ENCODE data around the gene SPRED2. TPM values are rescaled to one million over a fixed set of nuclear protein-coding genes. Genes with fewer than 3 reads are reported as not detected.

The SPRED2 gene
- total RNA-seq, 4 donors from 2014 or later = 8.4 to 34.8 (median 29.7) TPM

GRCh38 chr2:65430603-65431420 is 1.6 kb downstream of the SPRED2 start:
- Histone ChIP-seq H3K27ac (peak overlapping the region; percentile 90 to 98 (median 94)), H3K27me3 (no peaks in the 10 kb centered on the region), H3K4me1 (peaks cover 0 to 28% (median 9%) of the 10 kb centered on the region in 4 donors), H3K9me3 (no peaks in the 10 kb centered on the region), H3K4me3 (peak overlapping the region; percentile 64 to 94 (median 77)), H3K36me3 (no peaks in the 10 kb centered on the region)
- peak; percentile 68 for DNase-seq
- WGBS, 2 donors (ENCODE audit: low coverage in 1 of 2) = 1% methylated on average over 50 of the region's 95 CpGs; no CpG with 5 or more reads in 1 of the 2 donors
- TF ChIP-seq EP300 (IDR thresholded peaks at IDR 0.05; ENCODE audit: low read depth) = no peak
- peak in 2 of 5 experiments; percentile 7 to 16 for TF ChIP-seq CTCF (IDR thresholded peaks at IDR 0.05)
- TF ChIP-seq POLR2AphosphoS5 (IDR thresholded peaks at IDR 0.05) = peak in 1 of 3 donors; percentile 67
- peak; percentile 64 for TF ChIP-seq POLR2A (IDR thresholded peaks at IDR 0.05)
- in situ Hi-C loops (cut with MboI; ENCODE audit: low pct_ligation_motif_present in 1 of 4, low pct_unique_long_range_greater_than_20kb in 1 of 4, low sequenced_read_pairs in 3 of 4) (loop anchor here in 2 of 4 donors (25.0 kb wide), 1 partner anchor 169 kb away; no protein-coding TSS in a partner anchor), intact Hi-C loops (cut with DNase I; ENCODE audit: low total_unique reads) (no loop called here)

GRCh38 chr2:65429786-65430602 is 2.4 kb downstream of the SPRED2 start:
- intact Hi-C loops (cut with DNase I; ENCODE audit: low total_unique reads) (no loop called here), in situ Hi-C loops (cut with MboI; ENCODE audit: low pct_ligation_motif_present in 1 of 4, low pct_unique_long_range_greater_than_20kb in 1 of 4, low sequenced_read_pairs in 3 of 4) (loop anchor here in 2 of 4 donors (25.0 kb wide), 1 partner anchor 168 kb away; no protein-coding TSS in a partner anchor)
- 41 to 49% methylated on average over 6 to 17 of the region's 17 CpGs for WGBS, 2 donors (ENCODE audit: low coverage in 1 of 2)
- TF ChIP-seq EP300 (IDR thresholded peaks at IDR 0.05; ENCODE audit: low read depth) = no peak
- TF ChIP-seq POLR2AphosphoS5 (IDR thresholded peaks at IDR 0.05) = peak in 1 of 3 donors; percentile 57
- peak; percentile 57 for DNase-seq
- H3K4me1 ChIP-seq = peaks cover 0 to 22% (median 12%) of the 10 kb centered on the region in 4 donors
- peak overlapping the region; percentile 64 to 94 (median 77) for H3K4me3 ChIP-seq
- H3K27ac ChIP-seq = peak overlapping the region; percentile 90 to 98 (median 94)
- H3K36me3 ChIP-seq = no peaks in the 10 kb centered on the region
- no peaks in the 10 kb centered on the region for H3K27me3 ChIP-seq
- no peaks in the 10 kb centered on the region for H3K9me3 ChIP-seq

- no peak for DNase-seq
- H3K27ac ChIP-seq = no peak overlapping the region
- H3K4me1 ChIP-seq = peaks cover 0 to 14% (median 9%) of the 10 kb centered on the region in 4 donors
- no peaks in the 10 kb centered on the region for H3K36me3 ChIP-seq
- in situ Hi-C loops (cut with MboI; ENCODE audit: low pct_ligation_motif_present in 1 of 4, low pct_unique_long_range_greater_than_20kb in 1 of 4, low sequenced_read_pairs in 3 of 4) = loop anchor here in 2 of 4 donors (25.0 kb wide), 1 partner anchor 165 kb away; no protein-coding TSS in a partner anchor
- H3K27me3 ChIP-seq = no peaks in the 10 kb centered on the region
- no peak overlapping the region for H3K4me3 ChIP-seq
- intact Hi-C loops (cut with DNase I; ENCODE audit: low total_unique reads) = no loop called here
- H3K9me3 ChIP-seq = no peaks in the 10 kb centered on the region
- no peak for TF ChIP-seq EP300 (IDR thresholded peaks at IDR 0.05; ENCODE audit: low read depth)
- no peak for TF ChIP-seq CTCF (IDR thresholded peaks at IDR 0.05)
- no peak for TF ChIP-seq POLR2AphosphoS5 (IDR thresholded peaks at IDR 0.05)
- no peak for TF ChIP-seq POLR2A (IDR thresholded peaks at IDR 0.05)
- WGBS, 2 donors (ENCODE audit: low coverage in 1 of 2) = 81 to 82% methylated on average over 2 of the region's 2 CpGs
Measured at GRCh38 chr2:65427532-65427931, 4.9 kb downstream of the SPRED2 start.

- Histone ChIP-seq H3K27me3 (no peaks in the 10 kb centered on the region), H3K36me3 (no peaks in the 10 kb centered on the region), H3K4me3 (no peak overlapping the region), H3K27ac (no peak overlapping the region), H3K9me3 (no peaks in the 10 kb centered on the region), H3K4me1 (peaks cover 0 to 25% (median 17%) of the 10 kb centered on the region in 4 donors)
- intact Hi-C loops (cut with DNase I; ENCODE audit: low total_unique reads) = no loop called here
- no peak for DNase-seq
- 64 to 71% methylated on average over 2 of the region's 2 CpGs for WGBS, 2 donors (ENCODE audit: low coverage in 1 of 2)
- in situ Hi-C loops (cut with MboI; ENCODE audit: low pct_ligation_motif_present in 1 of 4, low pct_unique_long_range_greater_than_20kb in 1 of 4, low sequenced_read_pairs in 3 of 4) = loop anchor here in 2 of 4 donors (25.0 kb wide), 1 partner anchor 163 kb away; no protein-coding TSS in a partner anchor
- TF ChIP-seq POLR2AphosphoS5 (IDR thresholded peaks at IDR 0.05) (no peak), CTCF (IDR thresholded peaks at IDR 0.05) (no peak), EP300 (IDR thresholded peaks at IDR 0.05; ENCODE audit: low read depth) (no peak), POLR2A (IDR thresholded peaks at IDR 0.05) (no peak)
Measured at GRCh38 chr2:65425276-65425675, 7.1 kb downstream of the SPRED2 start.
